HEK293 (cell line): ENCODE results near the gene ASB10.

Experiments used
- CTCF ChIA-PET: fragments of 350-600 bp; formaldehyde crosslinking; extraction: SDS; loops from one replicate; lab custom pipeline; 2021; ENCODE audit warnings: antibody characterized with exemption; lab: Yijun Ruan, JAX
- POLR2A ChIA-PET: fragments of 300-600 bp; formaldehyde crosslinking; extraction: SDS; loops from one replicate; lab custom pipeline; 2020; ENCODE audit warnings: antibody characterized with exemption, inconsistent platforms; lab: Yijun Ruan, JAX
- H3K27ac ChIP-seq: fragments of 200-500 bp; sonication (Bioruptor generic); 2 replicates; pipeline ENCODE4 v1.5.1; 2014; ENCODE audit warnings: low read depth, low read length, control low read depth, inconsistent platforms; ENCODE audit errors: extremely low read depth
- H3K36me3 ChIP-seq, 2 experiments: fragments of 200-500 bp in 1 of 2; sonication (Bioruptor generic) in 1 of 2; 1 replicate in 1 of 2; 2 replicates in 1 of 2; pipeline ENCODE4 v1.5.1; 2014 to 2017; ENCODE audit warnings: inconsistent platforms in 2 of 2, low read length in 2 of 2; ENCODE audit not compliant: control insufficient read depth in 2 of 2, insufficient read depth in 1 of 2
- H3K4me1 ChIP-seq: fragments of 200-500 bp; sonication (Bioruptor generic); 2 replicates; pipeline ENCODE4 v1.5.1; 2014; ENCODE audit warnings: mild to moderate bottlenecking, low read length, inconsistent platforms; ENCODE audit not compliant: control insufficient read depth, insufficient read depth
- H3K4me3 ChIP-seq: 2 replicates; pipeline ENCODE4 v1.5.1; 2011; ENCODE audit warnings: low read depth, mild to moderate bottlenecking, control low read depth, low read length, moderate library complexity
- H3K9me3 ChIP-seq: fragments of 200-500 bp; sonication (Bioruptor generic); 2 replicates; pipeline ENCODE4 v1.5.1; 2014; ENCODE audit warnings: low read depth, low read length, inconsistent platforms; ENCODE audit not compliant: control insufficient read depth, insufficient read depth
- HOXC10 ChIP-seq: sonication (generic); formaldehyde crosslinking; IDR thresholded peaks from 2 replicates; pipeline ENCODE4 v1.8.1; 2023; ENCODE audit warnings: mild to moderate bottlenecking, missing genetic modification reagents
- KLF9 ChIP-seq: fragments of 450-650 bp; formaldehyde crosslinking; IDR thresholded peaks from 2 replicates; pipeline ENCODE4 v1.5.1; 2016; ENCODE audit warnings: missing biosample characterization, missing genetic modification characterization, low read depth
- YY1 ChIP-seq: fragments of 450-650 bp; formaldehyde crosslinking; IDR thresholded peaks from 2 replicates; pipeline ENCODE4 v1.5.1; 2018; ENCODE audit warnings: missing biosample characterization, missing genetic modification characterization
- ZBTB21 ChIP-seq: fragments of 450-650 bp; formaldehyde crosslinking; IDR thresholded peaks from 2 replicates; pipeline ENCODE4 v1.5.1; 2017; ENCODE audit warnings: missing biosample characterization, missing genetic modification characterization
- ZFP41 ChIP-seq: fragments of 450-650 bp; formaldehyde crosslinking; IDR thresholded peaks from 2 replicates; pipeline ENCODE4 v1.5.1; 2016; ENCODE audit warnings: missing biosample characterization, missing genetic modification characterization, borderline replicate concordance
- ZNF19 ChIP-seq: fragments of 450-650 bp; formaldehyde crosslinking; IDR thresholded peaks from 2 replicates; pipeline ENCODE4; 2016; ENCODE audit warnings: missing biosample characterization, missing genetic modification characterization, low read depth
- ZNF202 ChIP-seq: fragments of 450-650 bp; formaldehyde crosslinking; IDR thresholded peaks from 2 replicates; pipeline ENCODE4 v1.5.1; 2016; ENCODE audit warnings: missing biosample characterization, missing genetic modification characterization, borderline replicate concordance
- ZNF24 ChIP-seq: fragments of 450-650 bp; formaldehyde crosslinking; IDR thresholded peaks from 2 replicates; pipeline ENCODE4 v1.5.1; 2016; ENCODE audit warnings: missing biosample characterization, missing genetic modification characterization
- ZNF302 ChIP-seq: fragments of 450-650 bp; formaldehyde crosslinking; IDR thresholded peaks from 2 replicates; pipeline ENCODE4 v1.5.1; 2016; ENCODE audit warnings: missing biosample characterization, missing genetic modification characterization, low read depth
- ZNF548 ChIP-seq: fragments of 450-650 bp; formaldehyde crosslinking; IDR thresholded peaks from 2 replicates; pipeline ENCODE4 v1.5.1; 2016; ENCODE audit warnings: missing biosample characterization, missing genetic modification characterization
- ZNF623 ChIP-seq: fragments of 450-650 bp; formaldehyde crosslinking; IDR thresholded peaks from 2 replicates; pipeline ENCODE4 v1.5.1; 2016; ENCODE audit warnings: missing biosample characterization, missing genetic modification characterization
- ZNF747 ChIP-seq: fragments of 450-650 bp; formaldehyde crosslinking; IDR thresholded peaks from 2 replicates; pipeline ENCODE4 v1.5.1; 2016; ENCODE audit warnings: missing biosample characterization, missing genetic modification characterization
- ZSCAN16 ChIP-seq: fragments of 450-650 bp; formaldehyde crosslinking; IDR thresholded peaks from 2 replicates; pipeline ENCODE4 v1.5.1; 2016; ENCODE audit warnings: missing biosample characterization, missing genetic modification characterization
- TF ChIP-seq, protein P1 (sequence below): fragments of 450-650 bp; formaldehyde crosslinking; IDR thresholded peaks from 2 replicates; pipeline ENCODE4 v1.5.1; 2016; ENCODE audit warnings: missing biosample characterization, missing genetic modification characterization, low read depth
- TF ChIP-seq, protein P2 (sequence below): fragments of 450-650 bp; formaldehyde crosslinking; IDR thresholded peaks from 2 replicates; pipeline ENCODE4 v1.5.1; 2016; ENCODE audit warnings: missing biosample characterization, missing genetic modification characterization, low read depth
- TF ChIP-seq, protein P3 (sequence below): fragments of 450-650 bp; formaldehyde crosslinking; IDR thresholded peaks from 2 replicates; pipeline ENCODE4 v1.5.1; 2016; ENCODE audit warnings: missing biosample characterization, missing genetic modification characterization
- TF ChIP-seq, protein P4 (sequence below): fragments of 450-650 bp; formaldehyde crosslinking; IDR thresholded peaks from 2 replicates; pipeline ENCODE4 v1.5.1; 2016; ENCODE audit warnings: missing biosample characterization, missing genetic modification characterization
- TF ChIP-seq, protein P5 (sequence below): fragments of 450-650 bp; formaldehyde crosslinking; IDR thresholded peaks from 2 replicates; pipeline ENCODE4 v1.5.0; 2017; ENCODE audit warnings: missing biosample characterization, missing genetic modification characterization, borderline replicate concordance

The ASB10 gene, protein sequence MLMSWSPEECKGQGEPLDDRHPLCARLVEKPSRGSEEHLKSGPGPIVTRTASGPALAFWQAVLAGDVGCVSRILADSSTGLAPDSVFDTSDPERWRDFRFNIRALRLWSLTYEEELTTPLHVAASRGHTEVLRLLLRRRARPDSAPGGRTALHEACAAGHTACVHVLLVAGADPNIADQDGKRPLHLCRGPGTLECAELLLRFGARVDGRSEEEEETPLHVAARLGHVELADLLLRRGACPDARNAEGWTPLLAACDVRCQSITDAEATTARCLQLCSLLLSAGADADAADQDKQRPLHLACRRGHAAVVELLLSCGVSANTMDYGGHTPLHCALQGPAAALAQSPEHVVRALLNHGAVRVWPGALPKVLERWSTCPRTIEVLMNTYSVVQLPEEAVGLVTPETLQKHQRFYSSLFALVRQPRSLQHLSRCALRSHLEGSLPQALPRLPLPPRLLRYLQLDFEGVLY

DNA sequence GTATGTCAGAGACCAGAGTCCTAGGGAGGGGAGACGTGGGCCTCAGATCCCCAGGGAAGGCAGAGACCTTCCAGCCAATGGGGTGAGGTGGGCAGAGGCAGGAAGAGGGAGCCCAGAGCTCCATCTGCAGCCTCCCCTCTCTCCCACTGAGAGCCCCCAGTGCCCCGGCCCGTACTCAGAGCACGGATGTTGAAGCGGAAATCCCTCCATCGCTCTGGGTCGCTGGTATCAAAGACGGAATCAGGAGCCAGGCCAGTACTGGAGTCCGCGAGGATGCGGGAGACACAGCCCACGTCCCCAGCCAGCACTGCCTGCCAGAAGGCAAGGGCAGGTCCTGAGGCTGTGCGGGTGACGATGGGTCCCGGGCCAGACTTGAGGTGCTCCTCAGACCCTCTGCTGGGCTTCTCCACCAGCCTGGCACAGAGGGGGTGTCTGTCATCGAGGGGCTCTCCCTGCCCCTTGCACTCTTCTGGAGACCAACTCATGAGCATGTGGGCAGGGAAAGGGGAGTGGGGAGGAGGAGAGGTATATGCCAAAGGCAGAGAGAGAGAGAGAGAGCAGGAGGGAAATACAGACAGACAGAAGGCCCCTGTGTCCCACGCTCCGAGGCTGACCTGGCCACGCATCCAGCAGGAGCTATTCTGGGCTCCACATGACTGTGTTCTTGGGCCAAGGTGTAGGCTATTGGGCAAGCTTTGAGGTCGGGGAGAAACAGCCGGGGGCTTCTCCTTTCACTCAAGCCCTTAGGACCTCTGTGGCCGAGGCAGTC is at the start of gene ASB10:
Gene ASB10 (minus strand): TSS at position 611 of the 769 bp plus-strand sequence. CDS start 120 bp downstream, at position 491.
- no peaks in the 10 kb centered on the region for H3K36me3 ChIP-seq
- H3K4me3 ChIP-seq = no peak within 1 kb of the TSS
- no peak within 1 kb of the TSS for H3K27ac ChIP-seq
- H3K9me3 ChIP-seq = no peaks in the 10 kb centered on the region
- no peaks in the 10 kb centered on the region for H3K4me1 ChIP-seq
- no peak for TF ChIP-seq ZNF19
- TF ChIP-seq, protein P1, sequence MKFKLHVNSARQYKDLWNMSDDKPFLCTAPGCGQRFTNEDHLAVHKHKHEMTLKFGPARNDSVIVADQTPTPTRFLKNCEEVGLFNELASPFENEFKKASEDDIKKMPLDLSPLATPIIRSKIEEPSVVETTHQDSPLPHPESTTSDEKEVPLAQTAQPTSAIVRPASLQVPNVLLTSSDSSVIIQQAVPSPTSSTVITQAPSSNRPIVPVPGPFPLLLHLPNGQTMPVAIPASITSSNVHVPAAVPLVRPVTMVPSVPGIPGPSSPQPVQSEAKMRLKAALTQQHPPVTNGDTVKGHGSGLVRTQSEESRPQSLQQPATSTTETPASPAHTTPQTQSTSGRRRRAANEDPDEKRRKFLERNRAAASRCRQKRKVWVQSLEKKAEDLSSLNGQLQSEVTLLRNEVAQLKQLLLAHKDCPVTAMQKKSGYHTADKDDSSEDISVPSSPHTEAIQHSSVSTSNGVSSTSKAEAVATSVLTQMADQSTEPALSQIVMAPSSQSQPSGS (tag by site-specific recombination) = no peak
- no peak for TF ChIP-seq ZNF202 (tag by site-specific recombination)
- TF ChIP-seq ZNF24 (tag by site-specific recombination) = no peak
- no peak for TF ChIP-seq ZSCAN16 (tag by site-specific recombination)
- TF ChIP-seq ZFP41 (tag by site-specific recombination) = no peak
- no peak for TF ChIP-seq HOXC10
- TF ChIP-seq ZNF623 = no peak
- TF ChIP-seq, protein P2, sequence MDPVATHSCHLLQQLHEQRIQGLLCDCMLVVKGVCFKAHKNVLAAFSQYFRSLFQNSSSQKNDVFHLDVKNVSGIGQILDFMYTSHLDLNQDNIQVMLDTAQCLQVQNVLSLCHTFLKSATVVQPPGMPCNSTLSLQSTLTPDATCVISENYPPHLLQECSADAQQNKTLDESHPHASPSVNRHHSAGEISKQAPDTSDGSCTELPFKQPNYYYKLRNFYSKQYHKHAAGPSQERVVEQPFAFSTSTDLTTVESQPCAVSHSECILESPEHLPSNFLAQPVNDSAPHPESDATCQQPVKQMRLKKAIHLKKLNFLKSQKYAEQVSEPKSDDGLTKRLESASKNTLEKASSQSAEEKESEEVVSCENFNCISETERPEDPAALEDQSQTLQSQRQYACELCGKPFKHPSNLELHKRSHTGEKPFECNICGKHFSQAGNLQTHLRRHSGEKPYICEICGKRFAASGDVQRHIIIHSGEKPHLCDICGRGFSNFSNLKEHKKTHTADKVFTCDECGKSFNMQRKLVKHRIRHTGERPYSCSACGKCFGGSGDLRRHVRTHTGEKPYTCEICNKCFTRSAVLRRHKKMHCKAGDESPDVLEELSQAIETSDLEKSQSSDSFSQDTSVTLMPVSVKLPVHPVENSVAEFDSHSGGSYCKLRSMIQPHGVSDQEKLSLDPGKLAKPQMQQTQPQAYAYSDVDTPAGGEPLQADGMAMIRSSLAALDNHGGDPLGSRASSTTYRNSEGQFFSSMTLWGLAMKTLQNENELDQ (tag by site-specific recombination) = no peak
- no peak for TF ChIP-seq ZNF548 (tag by site-specific recombination)
- TF ChIP-seq, protein P3, sequence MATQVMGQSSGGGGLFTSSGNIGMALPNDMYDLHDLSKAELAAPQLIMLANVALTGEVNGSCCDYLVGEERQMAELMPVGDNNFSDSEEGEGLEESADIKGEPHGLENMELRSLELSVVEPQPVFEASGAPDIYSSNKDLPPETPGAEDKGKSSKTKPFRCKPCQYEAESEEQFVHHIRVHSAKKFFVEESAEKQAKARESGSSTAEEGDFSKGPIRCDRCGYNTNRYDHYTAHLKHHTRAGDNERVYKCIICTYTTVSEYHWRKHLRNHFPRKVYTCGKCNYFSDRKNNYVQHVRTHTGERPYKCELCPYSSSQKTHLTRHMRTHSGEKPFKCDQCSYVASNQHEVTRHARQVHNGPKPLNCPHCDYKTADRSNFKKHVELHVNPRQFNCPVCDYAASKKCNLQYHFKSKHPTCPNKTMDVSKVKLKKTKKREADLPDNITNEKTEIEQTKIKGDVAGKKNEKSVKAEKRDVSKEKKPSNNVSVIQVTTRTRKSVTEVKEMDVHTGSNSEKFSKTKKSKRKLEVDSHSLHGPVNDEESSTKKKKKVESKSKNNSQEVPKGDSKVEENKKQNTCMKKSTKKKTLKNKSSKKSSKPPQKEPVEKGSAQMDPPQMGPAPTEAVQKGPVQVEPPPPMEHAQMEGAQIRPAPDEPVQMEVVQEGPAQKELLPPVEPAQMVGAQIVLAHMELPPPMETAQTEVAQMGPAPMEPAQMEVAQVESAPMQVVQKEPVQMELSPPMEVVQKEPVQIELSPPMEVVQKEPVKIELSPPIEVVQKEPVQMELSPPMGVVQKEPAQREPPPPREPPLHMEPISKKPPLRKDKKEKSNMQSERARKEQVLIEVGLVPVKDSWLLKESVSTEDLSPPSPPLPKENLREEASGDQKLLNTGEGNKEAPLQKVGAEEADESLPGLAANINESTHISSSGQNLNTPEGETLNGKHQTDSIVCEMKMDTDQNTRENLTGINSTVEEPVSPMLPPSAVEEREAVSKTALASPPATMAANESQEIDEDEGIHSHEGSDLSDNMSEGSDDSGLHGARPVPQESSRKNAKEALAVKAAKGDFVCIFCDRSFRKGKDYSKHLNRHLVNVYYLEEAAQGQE (tag by site-specific recombination) = no peak
- TF ChIP-seq ZNF747 (tag by site-specific recombination) = no peak
- TF ChIP-seq YY1 = no peak
- no peak for TF ChIP-seq ZNF302 (tag by site-specific recombination)
- TF ChIP-seq KLF9 = no peak
- TF ChIP-seq, protein P4, sequence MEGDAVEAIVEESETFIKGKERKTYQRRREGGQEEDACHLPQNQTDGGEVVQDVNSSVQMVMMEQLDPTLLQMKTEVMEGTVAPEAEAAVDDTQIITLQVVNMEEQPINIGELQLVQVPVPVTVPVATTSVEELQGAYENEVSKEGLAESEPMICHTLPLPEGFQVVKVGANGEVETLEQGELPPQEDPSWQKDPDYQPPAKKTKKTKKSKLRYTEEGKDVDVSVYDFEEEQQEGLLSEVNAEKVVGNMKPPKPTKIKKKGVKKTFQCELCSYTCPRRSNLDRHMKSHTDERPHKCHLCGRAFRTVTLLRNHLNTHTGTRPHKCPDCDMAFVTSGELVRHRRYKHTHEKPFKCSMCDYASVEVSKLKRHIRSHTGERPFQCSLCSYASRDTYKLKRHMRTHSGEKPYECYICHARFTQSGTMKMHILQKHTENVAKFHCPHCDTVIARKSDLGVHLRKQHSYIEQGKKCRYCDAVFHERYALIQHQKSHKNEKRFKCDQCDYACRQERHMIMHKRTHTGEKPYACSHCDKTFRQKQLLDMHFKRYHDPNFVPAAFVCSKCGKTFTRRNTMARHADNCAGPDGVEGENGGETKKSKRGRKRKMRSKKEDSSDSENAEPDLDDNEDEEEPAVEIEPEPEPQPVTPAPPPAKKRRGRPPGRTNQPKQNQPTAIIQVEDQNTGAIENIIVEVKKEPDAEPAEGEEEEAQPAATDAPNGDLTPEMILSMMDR = no peak
- TF ChIP-seq ZBTB21 = no peak
- TF ChIP-seq, protein P5, sequence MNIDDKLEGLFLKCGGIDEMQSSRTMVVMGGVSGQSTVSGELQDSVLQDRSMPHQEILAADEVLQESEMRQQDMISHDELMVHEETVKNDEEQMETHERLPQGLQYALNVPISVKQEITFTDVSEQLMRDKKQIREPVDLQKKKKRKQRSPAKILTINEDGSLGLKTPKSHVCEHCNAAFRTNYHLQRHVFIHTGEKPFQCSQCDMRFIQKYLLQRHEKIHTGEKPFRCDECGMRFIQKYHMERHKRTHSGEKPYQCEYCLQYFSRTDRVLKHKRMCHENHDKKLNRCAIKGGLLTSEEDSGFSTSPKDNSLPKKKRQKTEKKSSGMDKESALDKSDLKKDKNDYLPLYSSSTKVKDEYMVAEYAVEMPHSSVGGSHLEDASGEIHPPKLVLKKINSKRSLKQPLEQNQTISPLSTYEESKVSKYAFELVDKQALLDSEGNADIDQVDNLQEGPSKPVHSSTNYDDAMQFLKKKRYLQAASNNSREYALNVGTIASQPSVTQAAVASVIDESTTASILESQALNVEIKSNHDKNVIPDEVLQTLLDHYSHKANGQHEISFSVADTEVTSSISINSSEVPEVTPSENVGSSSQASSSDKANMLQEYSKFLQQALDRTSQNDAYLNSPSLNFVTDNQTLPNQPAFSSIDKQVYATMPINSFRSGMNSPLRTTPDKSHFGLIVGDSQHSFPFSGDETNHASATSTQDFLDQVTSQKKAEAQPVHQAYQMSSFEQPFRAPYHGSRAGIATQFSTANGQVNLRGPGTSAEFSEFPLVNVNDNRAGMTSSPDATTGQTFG (tag by site-specific recombination) = no peak
- ChIA-PET POLR2A (no interaction called here), CTCF (interaction anchor here (0.7 kb wide), 1 partner anchor 8 kb away, joined by 4 read pairs; no protein-coding TSS in a partner anchor)
